T-cell (primary cell): ENCODE data around the gene TOMM7. TPM values are rescaled to one million over a fixed set of nuclear protein-coding genes. Genes with fewer than 3 reads are reported as not detected.
"Not testable (repeated sequence)": the region's sequence is repeated elsewhere in the genome, so short reads cannot be mapped to it uniquely, and the experiment has no call there.

Experiments
- ATAC-seq, 4 experiments: fragments of 200-7000 bp in 3 of 4; fragments of 150-1000 bp in 1 of 4; cut with Tn5 transposase; replicated peaks in 1 of 4; 1 replicate in 3 of 4; 2 replicates in 1 of 4; pipeline ENCODE4 v1.10.0; 2021; ENCODE audit warnings: moderate library complexity in 3 of 4, mild to moderate bottlenecking in 2 of 4, moderate number of reproducible peaks in 1 of 4
- CTCF ChIA-PET, 2 donors: fragments of 300-600 bp; sonication (Branson Sonifier 250); formaldehyde crosslinking; loops; one replicate each; lab custom pipeline; 2022; ENCODE audit warnings: antibody characterized with exemption in 2 of 2; lab: Charles Lee
- POLR2A ChIA-PET, 2 donors: fragments of 300-600 bp; sonication (Branson Sonifier 250); formaldehyde crosslinking; loops; one replicate each; lab custom pipeline; 2022; ENCODE audit warnings: antibody characterized with exemption in 2 of 2; lab: Charles Lee
- DNase-seq, 35 experiments: peaks; one replicate each; pipeline versions ENCODE4 v3.0.0 to v3.0.0-alpha.2; 2013 to 2023
- H3K27ac ChIP-seq: one replicate; pipeline ENCODE4 v1.5.1; 2013; ENCODE audit warnings: low read length
- H3K27me3 ChIP-seq, 2 experiments: replicated peaks in 1 of 2; 1 replicate in 1 of 2; 2 replicates in 1 of 2; pipeline versions ENCODE4 v1.6.1 to v1.7.0; 2013; ENCODE audit warnings: low read length in 1 of 2, mixed read lengths in 1 of 2; ENCODE audit not compliant: control insufficient read depth in 2 of 2, insufficient read depth in 2 of 2; ENCODE audit errors: extremely low read depth in 1 of 2
- H3K36me3 ChIP-seq, 2 donors: 1 replicate in 1 of 2; 2 replicates in 1 of 2; pipeline versions ENCODE4 v1.6.1 to v1.7.0; 2013; ENCODE audit warnings: low read length in 1 of 2; ENCODE audit not compliant: control insufficient read depth in 2 of 2, insufficient read depth in 1 of 2; ENCODE audit errors: extremely low read depth in 1 of 2
- H3K4me1 ChIP-seq, 2 experiments: 1 replicate in 1 of 2; 2 replicates in 1 of 2; pipeline versions ENCODE4 v1.6.1 to v1.7.0; 2013; ENCODE audit warnings: low read length in 2 of 2, mixed read lengths in 1 of 2; ENCODE audit not compliant: insufficient read depth in 2 of 2, control insufficient read depth in 1 of 2; ENCODE audit errors: extremely low read depth in 1 of 2
- H3K4me3 ChIP-seq, 2 donors: 1 replicate in 1 of 2; 2 replicates in 1 of 2; pipeline versions ENCODE4 v1.5.1 to v1.7.0; 2013; ENCODE audit warnings: mild to moderate bottlenecking in 2 of 2, low read length in 1 of 2, moderate library complexity in 1 of 2; ENCODE audit not compliant: control insufficient read depth in 1 of 2; ENCODE audit errors: extremely low read depth in 1 of 2
- H3K9me3 ChIP-seq: 2 replicates; pipeline ENCODE4 v1.7.0; 2013
- H3K27ac Mint-ChIP-seq, 2 donors: one replicate each; pipeline ENCODE4 v1.8.0; 2020 to 2021; ENCODE audit warnings: mild to moderate bottlenecking in 2 of 2, mixed read lengths in 2 of 2
- H3K27me3 Mint-ChIP-seq, 2 donors: one replicate each; pipeline ENCODE4 v1.8.0; 2021 to 2022; ENCODE audit warnings: mixed read lengths in 2 of 2
- H3K36me3 Mint-ChIP-seq: one replicate; pipeline ENCODE4 v1.8.0; 2021; ENCODE audit warnings: mixed read lengths
- H3K4me1 Mint-ChIP-seq, 3 donors: one replicate each; pipeline ENCODE4 v1.8.0; 2020 to 2022; ENCODE audit warnings: mixed read lengths in 3 of 3, mild to moderate bottlenecking in 1 of 3
- H3K4me3 Mint-ChIP-seq, 3 donors: one replicate each; pipeline ENCODE4 v1.8.0; 2020 to 2022; ENCODE audit warnings: mild to moderate bottlenecking in 3 of 3, mixed read lengths in 3 of 3, moderate library complexity in 3 of 3
- H3K9me3 Mint-ChIP-seq, 3 donors: one replicate each; pipeline ENCODE4 v1.8.0; 2020 to 2022; ENCODE audit warnings: mixed read lengths in 3 of 3
- WGBS: methylation state at CpG from one replicate; pipeline ENCODE4 v1.1.5; 2013; ENCODE audit warnings: missing lambda C conversion rate; ENCODE audit not compliant: insufficient coverage; 5-methylcytosine and 5-hydroxymethylcytosine counted together
- total RNA-seq, 35 experiments: library from RNA in 6 of 35; stranded (reverse) in 6 of 35; fragments of 120-200 nt in 1 of 35; gene quantifications; one replicate each; pipeline versions ENCODE4 v1.2.1 to v1.2.4 and lab custom pipeline; 2013 to 2026

TOMM7 gene
- total RNA-seq, 5 donors from 2014 or later (not counting 1 experiment from before 2014, with no cell fraction given), result 532 to 695 (median 613) TPM

DNA sequence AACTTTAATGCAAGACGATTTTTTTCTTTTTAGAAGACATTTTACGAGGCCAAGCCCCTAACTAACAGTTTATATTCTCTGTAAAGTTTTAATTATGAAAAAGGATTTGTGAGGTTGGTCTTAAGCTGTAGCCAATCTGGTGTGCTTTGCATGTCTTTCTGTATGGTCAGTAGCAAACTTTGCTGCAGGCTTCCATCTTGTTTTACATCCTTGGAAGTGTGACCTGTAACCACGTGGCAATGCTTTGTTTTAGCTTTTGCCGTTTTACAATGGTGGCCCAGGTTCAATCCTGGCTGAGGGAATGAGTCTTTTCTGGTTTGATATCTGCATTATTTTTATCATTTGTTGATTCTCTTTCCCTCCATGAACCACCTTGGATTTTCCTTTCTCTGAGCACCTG is 19.8 kb downstream of the TOMM7 start:
- ATAC-seq, H3K4me1 Mint-ChIP-seq, CTCF ChIA-PET, H3K36me3 Mint-ChIP-seq, H3K9me3 ChIP-seq, H3K4me3 ChIP-seq, H3K4me1 ChIP-seq, H3K4me3 Mint-ChIP-seq, H3K27me3 ChIP-seq, DNase-seq, H3K9me3 Mint-ChIP-seq, H3K27ac Mint-ChIP-seq, H3K36me3 ChIP-seq, H3K27ac ChIP-seq: not testable (repeated sequence)
- POLR2A ChIA-PET, result interaction anchor here in 1 of 2 donors (0.6 kb wide), 1 partner anchor 15 kb away, joined by 3 read pairs; no protein-coding TSS in a partner anchor
- WGBS, result no CpG with 5 or more reads among the region's 4 CpGs
- peaks cover 0 to 11% of the 10 kb centered on the region in 2 donors for H3K27me3 Mint-ChIP-seq

DNA sequence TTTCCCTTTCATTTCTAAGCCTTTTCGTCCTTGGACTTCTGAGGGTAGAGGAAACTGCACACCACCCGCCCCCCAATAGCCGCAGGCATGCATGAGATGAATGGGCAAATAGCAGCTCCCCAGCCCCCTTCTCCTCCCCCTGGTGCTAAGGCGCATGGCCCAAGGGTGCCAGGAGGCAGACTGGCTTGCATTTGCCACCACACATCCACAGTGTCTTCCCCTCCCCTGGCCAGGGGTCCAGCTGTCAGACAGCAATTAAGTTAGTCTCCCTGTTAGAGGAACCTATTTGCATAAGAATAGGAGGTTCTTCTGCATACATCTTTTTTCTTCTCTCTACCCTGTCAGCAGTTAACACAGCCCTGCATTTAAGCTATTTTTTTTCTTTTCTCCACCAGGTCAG is 20.2 kb downstream of the TOMM7 start:
- H3K36me3 Mint-ChIP-seq, result no peaks in the 10 kb centered on the region
- H3K27me3 Mint-ChIP-seq, result peaks cover 0 to 11% of the 10 kb centered on the region in 2 donors
- no peak overlapping the region for H3K27ac Mint-ChIP-seq
- DNase-seq (no peak), ATAC-seq (no peak)
- no peak overlapping the region for H3K27ac ChIP-seq
- no peaks in the 10 kb centered on the region for H3K36me3 ChIP-seq
- H3K27me3 ChIP-seq, result peaks cover 0 to 3% of the 10 kb centered on the region in 2 experiments
- no peaks in the 10 kb centered on the region for H3K9me3 Mint-ChIP-seq
- H3K4me3 ChIP-seq, result no peak overlapping the region
- POLR2A ChIA-PET, result interaction anchor here in 1 of 2 donors (0.6 to 0.7 kb wide), 2 partner anchors 16 to 47 kb away, joined by 3 to 8 read pairs; no protein-coding TSS in a partner anchor
- H3K9me3 ChIP-seq, result no peaks in the 10 kb centered on the region
- H3K4me1 Mint-ChIP-seq, result no peaks in the 10 kb centered on the region
- CTCF ChIA-PET, result no interaction called here
- WGBS, result 86% methylated on average over 3 of the region's 4 CpGs
- no peaks in the 10 kb centered on the region for H3K4me1 ChIP-seq
- no peak overlapping the region for H3K4me3 Mint-ChIP-seq

DNA sequence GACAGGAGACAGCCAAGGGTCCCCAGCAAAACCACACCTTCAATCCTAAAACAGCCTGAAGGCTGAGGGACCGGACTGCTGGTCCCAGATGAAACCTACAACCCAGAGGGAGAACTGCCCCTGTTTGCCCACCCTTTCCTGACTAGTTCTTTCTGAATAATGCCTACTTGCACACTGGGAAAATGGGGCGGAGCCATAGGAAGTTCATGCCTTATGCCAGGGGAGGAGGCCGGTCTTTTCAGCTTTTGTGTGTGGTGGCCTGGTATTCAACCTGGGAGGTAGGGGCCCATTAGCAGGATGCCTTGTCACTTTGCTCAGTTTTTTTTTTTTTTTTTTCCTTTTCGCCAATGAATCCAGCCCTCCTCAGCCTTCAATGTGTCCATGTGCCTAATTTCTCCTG is 20.7 kb downstream of the TOMM7 start:
- H3K27ac ChIP-seq, result no peak overlapping the region
- H3K36me3 ChIP-seq, result no peaks in the 10 kb centered on the region
- Mint-ChIP-seq H3K27ac (no peak overlapping the region), H3K9me3 (no peaks in the 10 kb centered on the region), H3K4me3 (no peak overlapping the region), H3K27me3 (peaks cover 3 to 11% of the 10 kb centered on the region in 2 donors), H3K36me3 (no peaks in the 10 kb centered on the region), H3K4me1 (no peaks in the 10 kb centered on the region)
- DNase-seq, result no peak
- ChIA-PET CTCF (no interaction called here), POLR2A (interaction anchor here in 1 of 2 donors (0.7 kb wide), 1 partner anchor 47 kb away, joined by 8 read pairs; no protein-coding TSS in a partner anchor)
- no peak overlapping the region for H3K4me3 ChIP-seq
- no peak for ATAC-seq
- whole genome bisulfite sequencing, result no CpG with 5 or more reads among the region's 4 CpGs
- peaks cover 0 to 3% of the 10 kb centered on the region in 2 experiments for H3K27me3 ChIP-seq
- no peaks in the 10 kb centered on the region for H3K4me1 ChIP-seq
- H3K9me3 ChIP-seq, result no peaks in the 10 kb centered on the region

DNA sequence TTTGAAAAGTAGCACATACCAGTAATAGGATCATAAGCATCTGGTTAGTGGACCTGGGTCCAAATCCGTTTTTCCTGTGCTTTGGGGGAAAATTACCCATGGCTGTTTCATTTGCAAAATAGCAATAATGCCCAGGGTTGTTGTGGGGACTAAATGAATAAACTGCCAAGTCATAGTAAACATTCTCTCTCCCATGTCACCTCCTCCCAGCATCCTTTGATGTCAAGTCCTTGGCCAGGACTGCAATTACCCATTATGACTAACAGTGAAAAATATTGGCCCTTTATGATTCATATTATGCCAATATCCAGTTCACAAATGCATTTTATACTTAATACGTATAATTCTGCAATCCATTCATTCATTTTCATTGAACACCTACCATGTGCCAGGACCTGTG is 23.0 kb downstream of the TOMM7 start:
- H3K27me3 Mint-ChIP-seq, result peaks cover 5 to 9% of the 10 kb centered on the region in 2 donors
- Histone ChIP-seq H3K36me3 (no peaks in the 10 kb centered on the region), H3K9me3 (no peaks in the 10 kb centered on the region), H3K4me1 (no peaks in the 10 kb centered on the region), H3K4me3 (no peak overlapping the region), H3K27ac (no peak overlapping the region), H3K27me3 (peaks cover 0 to 3% of the 10 kb centered on the region in 2 experiments)
- no peak overlapping the region for H3K27ac Mint-ChIP-seq
- ChIA-PET CTCF (no interaction called here), POLR2A (no interaction called here)
- WGBS, result no CpG with 5 or more reads among the region's 2 CpGs
- DNase-seq (no peak), ATAC-seq (no peak)
- no peaks in the 10 kb centered on the region for H3K36me3 Mint-ChIP-seq
- H3K4me3 Mint-ChIP-seq, result no peak overlapping the region
- no peaks in the 10 kb centered on the region for H3K9me3 Mint-ChIP-seq
- no peaks in the 10 kb centered on the region for H3K4me1 Mint-ChIP-seq

DNA sequence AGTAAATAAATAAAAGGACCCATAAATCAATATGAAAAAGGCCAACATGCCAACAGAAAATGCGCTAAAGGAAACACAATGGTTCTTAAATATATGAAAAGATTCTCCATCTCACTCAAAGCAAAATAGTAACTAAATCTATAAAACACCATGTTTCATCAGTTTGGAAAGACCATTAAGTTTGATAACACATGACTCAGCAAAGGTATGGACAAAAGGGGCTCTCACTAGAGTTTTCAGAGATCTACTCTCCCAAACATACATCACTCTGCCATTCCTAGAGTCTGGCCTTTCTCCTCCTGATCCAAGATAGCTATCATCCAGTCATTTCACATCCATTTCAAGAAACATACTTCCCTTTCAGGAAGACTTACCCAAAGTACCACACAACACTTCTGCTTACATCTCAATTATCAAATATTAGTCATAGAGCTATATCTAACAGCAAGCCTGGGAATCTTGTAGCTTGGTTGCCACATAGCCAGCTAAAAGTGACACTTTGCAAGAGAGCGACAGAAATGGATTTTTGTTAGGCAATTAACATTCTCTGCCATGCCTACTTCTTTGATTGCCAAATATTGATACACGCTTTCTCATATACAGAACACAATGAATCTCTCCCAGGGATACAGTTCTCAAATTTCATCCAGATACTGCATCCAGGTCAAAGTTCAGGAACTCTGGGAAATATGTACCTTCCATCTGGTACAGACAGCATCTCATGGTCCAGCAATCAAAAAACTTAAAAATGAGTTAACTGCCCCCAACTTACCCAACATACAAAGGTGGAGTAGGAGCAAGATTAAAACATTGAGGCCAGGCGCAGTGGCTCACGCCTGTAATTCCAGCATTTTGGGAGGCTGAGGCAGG is 28.8 kb downstream of the TOMM7 start:
- no peak overlapping the region for H3K4me3 ChIP-seq
- H3K27me3 ChIP-seq, result no peaks in the 10 kb centered on the region
- H3K36me3 ChIP-seq, result no peaks in the 10 kb centered on the region
- Mint-ChIP-seq H3K4me3 (no peak overlapping the region), H3K27me3 (peaks cover 5 to 8% of the 10 kb centered on the region in 2 donors), H3K27ac (no peak overlapping the region), H3K9me3 (no peaks in the 10 kb centered on the region), H3K36me3 (no peaks in the 10 kb centered on the region), H3K4me1 (no peaks in the 10 kb centered on the region)
- 100% methylated on average over 4 of the region's 5 CpGs for WGBS
- DNase-seq (no peak), ATAC-seq (no peak)
- no peak overlapping the region for H3K27ac ChIP-seq
- CTCF ChIA-PET, result interaction anchor here (0.5 to 1.1 kb wide), 3 partner anchors 12 to 605 kb away, joined by 4 to 5 read pairs (median 4); no protein-coding TSS in a partner anchor
- no peaks in the 10 kb centered on the region for H3K4me1 ChIP-seq
- H3K9me3 ChIP-seq, result no peaks in the 10 kb centered on the region
- POLR2A ChIA-PET, result no interaction called here

DNA sequence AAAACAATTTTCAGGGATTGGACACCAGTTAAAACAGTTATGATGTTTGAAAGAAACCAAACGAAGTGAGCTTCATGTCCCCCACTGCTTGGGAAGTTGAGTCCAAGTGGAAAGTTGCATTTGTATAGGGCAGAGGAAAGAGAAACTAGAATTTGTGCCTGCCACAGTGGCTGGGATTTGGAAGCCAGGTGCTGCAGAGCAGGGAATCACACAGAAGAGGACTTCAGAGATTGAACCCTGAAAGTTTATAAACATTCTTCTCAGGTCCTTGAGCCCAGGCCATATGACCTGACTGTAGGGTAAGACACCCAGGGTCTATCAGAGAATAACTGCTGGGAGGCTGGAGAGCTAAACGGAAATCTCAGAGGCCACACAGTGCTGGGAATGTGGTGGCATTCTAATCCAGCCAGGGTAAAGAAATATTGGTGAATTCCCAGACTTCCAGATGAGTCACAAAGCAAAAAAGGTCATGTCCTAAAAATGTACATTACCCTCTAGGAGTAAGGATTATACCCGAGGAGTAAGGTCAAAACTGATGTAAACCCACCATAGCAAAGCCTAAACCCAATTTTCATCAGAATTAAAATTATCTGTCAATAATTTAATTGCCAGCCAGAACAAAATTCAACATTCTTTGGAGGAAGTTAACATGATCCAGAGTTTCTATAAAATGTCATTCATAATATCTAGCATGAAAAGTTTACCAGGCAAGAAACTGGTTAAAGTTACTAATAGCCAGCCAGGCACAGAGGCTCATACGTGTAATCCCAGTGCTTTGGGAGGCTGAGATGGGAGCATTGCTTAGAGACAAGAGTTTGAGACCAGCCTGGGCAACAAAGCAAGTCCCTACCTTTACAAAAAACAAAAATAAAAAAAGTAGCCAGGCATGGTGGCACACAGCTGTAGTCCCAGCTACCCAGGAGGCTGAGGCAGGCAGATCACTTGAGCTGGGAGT is 31.2 kb downstream of the TOMM7 start:
- DNase-seq (no peak), ATAC-seq (no peak)
- Histone ChIP-seq H3K9me3 (no peaks in the 10 kb centered on the region), H3K36me3 (no peaks in the 10 kb centered on the region), H3K27ac (no peak overlapping the region), H3K4me3 (no peak overlapping the region), H3K4me1 (no peaks in the 10 kb centered on the region), H3K27me3 (no peaks in the 10 kb centered on the region)
- Mint-ChIP-seq H3K4me1 (no peaks in the 10 kb centered on the region), H3K36me3 (no peaks in the 10 kb centered on the region), H3K27me3 (peaks cover 0 to 8% of the 10 kb centered on the region in 2 donors), H3K27ac (no peak overlapping the region), H3K9me3 (no peaks in the 10 kb centered on the region), H3K4me3 (no peak overlapping the region)
- 60% methylated on average over 1 of the region's 4 CpGs for WGBS
- ChIA-PET POLR2A (no interaction called here), CTCF (interaction anchor here in 1 of 2 donors (0.7 kb wide), 1 partner anchor 21 kb away, joined by 3 read pairs; no protein-coding TSS in a partner anchor)
